ENCODE results near the gene OR5M10.
"Not testable (repeated sequence)": the region's sequence is repeated elsewhere in the genome, so short reads cannot be mapped to it uniquely, and the experiment has no call there.

The OR5M10 gene

DNA sequence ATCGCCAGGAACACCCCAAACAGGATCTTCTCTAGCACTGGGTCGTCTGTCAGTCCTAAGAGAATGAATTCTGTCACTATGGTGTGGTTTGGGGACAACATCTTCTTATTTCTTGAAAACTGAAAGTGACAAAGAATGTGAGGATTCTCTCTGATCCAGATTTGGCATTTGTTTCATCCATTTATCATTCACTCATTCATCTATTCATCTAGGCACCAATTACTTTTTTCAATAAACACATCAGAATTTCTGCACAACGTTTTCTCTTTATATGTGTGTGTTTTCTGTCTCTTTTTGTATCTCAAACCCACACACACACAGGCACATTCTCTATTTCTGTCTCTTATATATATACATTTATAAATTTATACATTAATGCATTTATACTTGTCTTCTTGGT, at the start of gene OR5M10:
Gene OR5M10, minus strand, starts transcription at position 101 of the 400 bp plus-strand sequence. Its CDS starts 0 bp downstream, at position 101.
- no peak for DNase-seq (ENCODE audit: low spot score)

- DNase-seq (ENCODE audit: low spot score), result no peak
Observed at GRCh38 chr11:56625946-56626345, 48.4 kb upstream of the OR5M10 start.

DNA sequence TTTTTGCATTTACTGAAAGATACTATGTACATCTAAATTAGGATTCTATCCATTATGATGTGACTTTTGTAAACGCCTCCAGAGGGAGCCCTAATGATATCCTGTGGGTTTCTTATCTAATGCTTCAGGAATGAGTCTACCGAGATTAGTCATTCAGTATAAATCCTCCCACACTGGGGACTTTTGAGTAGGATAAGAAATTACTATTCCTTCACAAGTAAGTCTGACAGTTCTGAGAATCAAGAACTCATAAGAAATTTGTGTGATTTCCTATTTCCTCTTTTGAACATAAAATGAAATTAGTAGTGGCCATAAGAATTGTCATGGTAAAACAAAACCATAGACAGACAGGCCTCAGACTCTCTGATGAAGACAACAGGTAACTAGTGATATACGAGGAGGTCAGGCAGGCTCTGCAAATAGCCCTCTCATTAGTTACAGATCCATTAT, 47.2 kb upstream of the OR5M10 start:
- peak; percentile 1 for DNase-seq (ENCODE audit: low spot score)

DNA sequence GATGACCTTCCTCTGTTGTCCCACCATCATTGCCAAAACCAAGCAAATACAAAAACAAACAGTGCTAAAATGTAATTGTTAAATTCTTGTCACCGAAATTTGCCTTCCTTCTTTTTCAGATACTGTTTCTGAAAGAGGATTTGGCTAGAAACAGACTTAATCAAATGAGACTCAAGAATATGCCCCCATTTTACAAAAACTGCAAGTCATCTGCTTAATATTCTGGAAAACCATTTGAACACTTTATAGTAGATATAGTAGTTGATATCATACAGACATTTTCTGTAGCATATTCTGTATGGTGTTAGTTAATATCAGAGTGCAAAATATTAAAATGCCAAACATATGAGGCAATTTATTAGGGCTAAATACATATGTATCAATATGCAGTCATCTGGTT, 33.7 kb upstream of the OR5M10 start:
- DNase-seq (ENCODE audit: low spot score), result no peak

GRCh38 chr11:56592088-56592717, 14.7 kb upstream of the OR5M10 start:
- not testable (repeated sequence) for DNase-seq (ENCODE audit: low spot score)

DNA sequence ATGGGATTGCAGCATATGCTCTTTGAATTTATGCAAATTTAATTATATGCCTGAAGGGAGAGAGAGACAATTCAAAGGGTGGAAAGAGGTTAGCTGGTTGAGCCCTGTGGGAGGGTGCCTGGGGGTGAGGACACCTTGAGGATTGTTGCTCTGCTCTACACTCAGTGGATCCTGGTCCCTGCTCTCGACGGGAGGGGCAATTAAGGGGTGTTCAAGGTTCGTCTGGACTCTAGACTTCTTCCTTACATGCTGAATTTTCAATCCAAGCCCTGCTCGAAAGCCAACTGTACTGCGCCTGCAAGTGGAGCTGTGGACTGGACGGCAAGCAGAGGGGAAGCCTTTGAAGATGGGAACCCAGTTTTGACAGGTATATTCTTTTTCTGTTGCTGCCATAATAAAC, 18.9 kb downstream of the OR5M10 start:
- no peak for DNase-seq (ENCODE audit: low spot score)

- DNase-seq (ENCODE audit: low spot score), result not testable (repeated sequence)
Observed at GRCh38 chr11:56554691-56555090, 22.8 kb downstream of the OR5M10 start.

GRCh38 chr11:56545531-56545930, 32.0 kb downstream of the OR5M10 start:
- no peak for DNase-seq (ENCODE audit: low spot score)

DNA sequence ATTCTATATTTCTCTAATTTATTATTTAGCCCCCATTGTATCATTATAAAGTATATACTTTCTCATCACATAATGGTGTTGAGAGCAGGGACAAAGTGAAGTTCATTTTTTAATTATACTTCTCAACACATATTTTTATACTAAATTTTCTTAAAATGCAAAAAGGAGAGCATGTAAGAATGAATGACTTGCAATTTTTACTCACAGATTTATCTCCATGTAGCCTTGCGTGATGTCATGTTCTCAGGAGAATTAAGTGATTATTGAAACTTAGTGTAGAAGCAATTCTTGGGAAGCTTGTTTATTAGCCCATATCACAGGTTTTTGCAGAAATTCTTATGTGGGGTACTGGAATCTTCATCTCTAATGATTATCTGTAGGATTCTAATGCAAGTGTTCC, 33.8 kb downstream of the OR5M10 start:
- DNase-seq (ENCODE audit: low spot score), result no peak

DNA sequence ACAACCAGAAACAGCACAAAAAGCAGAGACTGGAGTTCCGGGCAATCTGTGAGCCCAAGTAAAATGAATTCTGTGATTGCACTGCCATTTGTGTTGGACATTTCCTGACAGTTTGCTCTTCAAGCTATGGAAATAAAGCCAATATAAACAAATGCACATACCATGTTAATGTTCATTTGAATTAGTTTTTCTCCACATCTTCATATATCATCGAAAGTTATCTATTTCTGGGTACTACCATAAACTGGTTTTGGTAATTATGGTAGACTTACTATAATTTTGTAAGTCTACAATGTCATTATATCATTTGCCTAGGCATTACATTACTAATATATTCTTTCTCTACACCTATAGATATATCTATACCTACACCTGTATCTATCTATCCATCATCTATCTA, 34.4 kb downstream of the OR5M10 start, which contains the start of gene OR5M11:
Gene OR5M11, minus strand, starts transcription at position 101 of the 400 bp plus-strand sequence. Its CDS starts 0 bp downstream, at position 101.
- DNase-seq (ENCODE audit: low spot score), result no peak

- no peak for DNase-seq (ENCODE audit: low spot score)
Observed at GRCh38 chr11:56533054-56533740, 44.3 kb downstream of the OR5M10 start.

DNA sequence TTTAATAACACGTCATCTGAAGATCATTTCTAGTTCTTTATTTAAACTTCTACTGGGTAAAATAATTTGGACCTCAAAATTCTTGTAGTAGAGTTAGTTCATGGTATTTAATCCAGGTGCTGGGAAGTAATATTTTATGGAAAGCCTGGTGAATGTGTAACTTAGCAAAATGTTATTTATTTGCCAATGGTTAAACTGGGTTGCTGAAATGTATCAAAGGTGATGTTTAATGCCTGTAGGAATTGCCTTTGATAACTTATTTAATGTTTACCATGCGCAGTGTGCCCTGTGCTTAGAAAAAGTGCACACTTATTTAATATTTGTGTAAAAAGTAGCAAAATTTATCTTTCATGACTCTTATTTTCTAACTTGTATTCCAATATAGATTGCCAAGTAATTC, 45.7 kb downstream of the OR5M10 start:
- no peak for DNase-seq (ENCODE audit: low spot score)
